Activated T-helper 9 cell treated with anti-CD3 and anti-CD28 coated beads, Interleukin-2, amount 50 U/mL, for 16 hours (primary cell): ENCODE results near the gene KCMF1.

ENCODE experiments used
- DNase-seq: peaks from one replicate; pipeline ENCODE4 v3.0.0-alpha.2; 2020; ENCODE audit warnings: low read depth

Gene KCMF1

DNA sequence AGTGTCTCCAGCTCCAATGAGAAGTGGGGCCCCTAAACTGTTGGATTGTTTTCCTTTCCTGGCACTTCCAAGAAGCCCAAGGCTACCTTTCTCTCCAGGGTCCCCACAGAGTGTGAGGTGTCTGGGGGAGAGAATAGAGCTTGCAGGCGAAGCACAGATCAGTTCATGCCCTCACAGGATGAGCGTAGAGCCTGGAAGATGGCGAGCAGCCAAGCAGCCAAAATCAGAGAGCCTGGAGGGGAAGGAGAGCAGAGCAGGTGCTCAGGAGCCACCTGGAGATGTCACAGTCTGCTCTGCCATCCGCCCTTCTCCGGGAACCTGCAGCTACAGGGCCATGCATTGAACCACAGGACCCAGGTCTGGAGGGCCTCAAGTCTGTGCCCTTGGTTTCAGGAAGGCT is 107.6 kb downstream of the KCMF1 start:
- no peak for DNase-seq

DNA sequence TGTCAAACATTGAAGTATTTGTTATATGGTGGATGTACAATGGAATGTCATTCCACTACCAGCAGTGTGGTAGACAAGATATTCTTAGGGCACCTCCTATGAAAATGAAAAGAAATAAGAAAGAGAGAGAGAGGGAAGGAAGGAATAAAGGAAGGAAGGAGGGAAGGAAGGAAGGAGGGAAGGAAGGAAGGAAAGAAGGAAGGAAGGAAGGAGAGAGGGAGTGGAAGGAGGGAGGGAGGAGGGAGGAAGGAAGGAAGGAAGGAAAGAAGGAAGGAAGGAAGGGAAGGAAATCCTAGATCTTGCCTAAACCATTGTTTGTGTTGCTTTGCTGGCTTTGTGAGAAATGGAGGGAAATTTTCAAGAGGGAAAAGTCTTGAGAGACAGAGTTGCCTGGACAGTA is 112.1 kb downstream of the KCMF1 start:
- no peak for DNase-seq

DNA sequence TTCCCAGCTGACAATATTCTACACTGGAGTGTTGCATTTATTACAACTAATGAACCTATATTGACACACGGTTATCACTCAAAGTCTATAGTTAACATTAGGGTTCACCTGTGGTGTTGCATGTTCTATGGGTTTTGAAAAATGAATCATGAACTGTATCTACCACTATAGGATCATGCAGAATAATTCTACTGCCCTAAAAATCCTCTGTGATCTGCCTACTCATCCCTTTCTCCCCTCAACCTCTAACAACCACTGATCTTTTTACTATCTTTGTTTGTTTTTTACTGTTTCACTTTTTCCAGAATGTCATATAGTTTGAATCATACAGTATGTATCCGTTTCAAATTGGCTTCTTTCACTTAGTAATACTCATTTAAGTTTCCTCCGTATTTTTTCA is 114.6 kb downstream of the KCMF1 start:
- DNase-seq: no peak

DNA sequence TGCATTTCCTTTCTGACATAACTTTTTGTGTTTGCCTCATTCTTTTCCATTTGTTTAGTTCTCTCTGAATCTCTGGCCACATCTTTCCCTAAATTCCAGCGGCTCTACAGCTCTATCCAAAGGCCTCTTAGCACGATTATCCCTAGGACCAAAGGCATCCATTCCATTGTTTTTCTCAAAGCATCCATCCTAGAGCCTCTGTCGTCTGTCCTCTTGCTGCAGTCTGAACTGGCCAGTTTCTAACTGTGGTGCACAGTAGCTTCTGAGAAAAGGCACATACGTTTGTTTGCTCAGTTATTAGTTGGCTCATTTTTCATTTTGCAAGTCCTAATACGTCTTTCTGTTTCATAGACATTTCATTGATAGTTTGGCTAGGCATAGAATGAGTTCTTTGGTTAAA is 116.6 kb downstream of the KCMF1 start:
- no peak for DNase-seq

DNA sequence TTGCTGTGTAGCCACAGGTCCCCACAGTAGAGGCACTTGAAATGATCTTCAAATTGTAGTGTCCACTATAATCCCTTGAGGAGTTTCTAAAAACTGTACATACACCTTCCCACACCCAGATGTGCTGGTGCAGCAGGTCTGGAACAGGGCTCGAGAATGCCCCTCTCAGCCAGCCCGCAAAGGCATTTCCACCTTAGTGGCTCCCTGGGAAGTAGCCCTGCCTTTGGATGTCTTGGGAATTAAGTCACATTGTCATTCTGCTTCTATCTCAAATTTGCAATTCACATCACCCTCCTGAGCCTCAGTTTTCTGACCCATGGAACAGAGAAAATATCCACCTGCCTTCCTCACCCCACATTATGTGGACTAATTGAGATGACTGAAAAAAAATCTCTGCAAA is 118.0 kb downstream of the KCMF1 start:
- DNase-seq: no peak

DNA sequence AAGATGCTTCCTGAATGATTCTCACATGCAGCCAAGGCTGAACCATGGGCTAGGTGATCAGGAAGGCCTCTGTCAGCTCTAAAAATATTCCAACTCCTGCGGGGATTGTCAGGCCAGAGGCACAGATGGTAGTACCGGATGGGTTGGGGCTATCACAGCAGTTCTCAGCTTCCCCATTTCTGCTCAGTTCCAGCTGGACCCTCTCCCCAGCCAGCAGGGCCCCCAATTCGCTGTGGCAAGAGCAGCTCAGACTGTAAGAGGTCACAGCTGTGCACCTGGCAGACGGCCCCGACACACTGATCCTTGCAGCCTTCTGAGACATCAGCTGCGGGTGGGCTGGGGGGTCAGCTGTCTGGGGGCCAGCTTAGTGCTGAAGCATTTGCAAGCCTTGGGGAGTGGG is 118.6 kb downstream of the KCMF1 start:
- DNase-seq: no peak

DNA sequence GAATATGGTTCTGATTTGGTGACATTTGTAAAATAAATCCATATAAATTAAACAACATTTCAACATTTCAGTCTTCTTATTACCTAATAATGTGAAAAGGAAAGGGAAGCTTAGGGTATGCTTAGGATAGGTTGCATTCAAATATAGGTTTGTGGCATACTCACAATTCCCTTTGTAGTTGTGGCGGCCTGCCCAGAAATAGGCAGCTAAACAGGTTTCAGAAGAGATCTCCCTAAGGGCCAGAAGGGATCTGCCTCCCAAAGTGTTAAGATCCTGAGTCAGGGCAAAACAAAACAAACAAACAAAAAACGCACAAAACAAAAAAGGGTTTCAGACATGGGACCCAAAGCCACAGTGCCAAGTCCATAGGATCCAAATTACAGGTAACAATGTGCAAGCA is 120.9 kb downstream of the KCMF1 start:
- DNase-seq: no peak

DNA sequence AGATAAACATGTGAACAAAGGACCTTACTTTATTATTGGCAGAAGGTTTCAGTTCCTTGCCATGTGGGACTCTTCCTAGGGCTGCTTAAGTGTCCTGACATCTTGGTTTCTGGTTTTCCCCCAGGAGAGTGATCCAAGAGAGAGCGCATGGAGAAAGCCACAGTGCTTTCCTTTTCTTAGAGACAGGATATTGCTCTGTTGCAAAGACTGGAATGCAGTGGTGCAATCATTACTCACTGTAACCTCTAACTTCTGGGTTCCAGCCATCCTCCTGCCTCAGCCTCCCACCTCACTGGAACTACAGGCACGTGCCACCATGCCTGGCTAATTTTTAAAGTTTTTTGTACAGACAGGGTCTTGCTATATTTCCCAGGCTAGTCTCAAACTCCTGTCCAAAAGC is 124.1 kb downstream of the KCMF1 start:
- DNase-seq: no peak

DNA sequence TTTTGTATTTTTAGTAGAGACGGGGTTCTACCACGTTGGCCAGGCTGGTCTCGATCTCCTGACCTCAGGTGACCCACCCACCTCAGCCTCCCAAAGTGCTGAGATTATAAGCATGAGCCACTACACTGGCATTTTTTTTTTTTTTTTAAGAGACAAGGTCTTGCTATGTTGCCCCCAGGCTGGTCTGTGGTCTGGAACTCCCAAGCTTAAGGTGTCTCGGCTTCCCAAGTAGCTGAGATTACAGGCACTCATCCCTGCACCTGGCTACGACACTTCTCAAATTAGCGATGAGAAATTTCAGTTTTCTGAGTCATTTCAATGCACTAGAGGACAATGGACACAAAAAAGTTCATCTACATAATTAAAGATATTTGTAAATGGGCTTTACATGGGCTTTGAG is 125.7 kb downstream of the KCMF1 start:
- no peak for DNase-seq

DNA sequence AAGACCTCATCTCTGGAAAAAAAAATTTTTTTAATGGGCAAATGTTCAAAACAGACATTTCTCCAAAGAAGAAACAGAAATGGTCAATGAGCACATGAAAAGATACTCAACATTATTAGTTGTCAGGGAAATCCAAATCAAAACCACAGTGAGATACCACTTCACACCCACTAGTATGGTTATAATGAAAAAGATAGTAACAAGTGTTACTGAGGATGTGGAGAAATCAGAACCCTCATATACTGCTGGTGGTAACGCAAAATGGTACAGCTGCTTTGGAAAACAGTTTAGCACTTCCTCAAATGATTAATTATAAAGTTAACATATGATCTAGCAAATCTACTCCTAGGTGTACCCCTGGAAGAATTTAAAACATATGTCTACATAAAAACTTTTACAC is 133.3 kb downstream of the KCMF1 start:
- DNase-seq: no peak

DNA sequence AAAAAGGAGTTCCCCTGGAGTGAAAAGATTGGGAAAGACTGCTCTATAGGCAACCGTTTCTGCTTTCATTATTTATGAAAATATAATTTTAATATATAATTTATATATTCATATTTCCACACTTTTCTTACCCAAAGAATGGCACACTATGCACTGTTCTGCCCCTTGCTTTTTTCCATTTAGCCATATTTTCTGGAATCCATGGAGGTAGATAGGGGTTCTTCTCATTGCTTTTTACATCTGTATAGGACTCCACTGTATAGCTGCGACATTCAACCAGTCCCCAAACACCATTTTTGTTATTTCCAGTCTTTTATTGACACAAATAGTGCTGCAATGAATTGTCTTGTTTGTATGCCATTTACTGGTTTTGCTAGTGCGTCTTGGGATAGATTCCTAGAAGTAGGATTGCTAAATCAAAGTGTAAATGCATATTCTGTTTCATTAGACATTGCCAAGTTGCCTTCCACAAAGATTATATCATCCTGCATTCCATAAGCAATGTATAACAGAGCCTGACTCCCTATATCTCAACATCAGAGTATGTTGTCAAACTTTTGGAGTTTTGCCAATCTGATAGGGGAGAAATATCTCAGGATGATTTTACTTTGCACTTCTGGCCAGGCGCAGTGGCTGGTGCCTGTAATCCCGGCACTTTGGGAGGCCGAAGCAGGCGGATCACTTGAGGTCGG is 135.7 kb downstream of the KCMF1 start:
- DNase-seq: no peak
